Astrocyte of the hippocampus (primary cell): ENCODE data around the gene DNAH10.

Experiments
- DNase-seq: peaks from one replicate; pipeline ENCODE4 v3.0.0; 2011; ENCODE audit warnings: low read depth, low spot score

Gene DNAH10

GRCh38 chr12:123882161-123882705, 120.1 kb downstream of the DNAH10 start:
- no peak for DNase-seq

- DNase-seq = no peak
Observed at GRCh38 chr12:123886258-123886657, 124.2 kb downstream of the DNAH10 start.

- no peak for DNase-seq
Observed at GRCh38 chr12:123886931-123887582, 125.0 kb downstream of the DNAH10 start.

- DNase-seq = no peak
Observed at GRCh38 chr12:123888989-123889388, 126.9 kb downstream of the DNAH10 start.

GRCh38 chr12:123889848-123890535, 127.9 kb downstream of the DNAH10 start:
- no peak for DNase-seq

GRCh38 chr12:123890536-123890902, 128.4 kb downstream of the DNAH10 start:
- DNase-seq = no peak

- DNase-seq = no peak
Observed at GRCh38 chr12:123891011-123891410, 128.9 kb downstream of the DNAH10 start.

GRCh38 chr12:123891516-123892179, 129.5 kb downstream of the DNAH10 start:
- DNase-seq = peak; percentile 17

GRCh38 chr12:123892180-123892559, 130.1 kb downstream of the DNAH10 start:
- no peak for DNase-seq

GRCh38 chr12:123892853-123893252, 130.8 kb downstream of the DNAH10 start:
- no peak for DNase-seq

- DNase-seq = no peak
Observed at GRCh38 chr12:123893276-123893675, 131.2 kb downstream of the DNAH10 start.

- peak; percentile 31 for DNase-seq
Observed at GRCh38 chr12:123894823-123895345, 132.8 kb downstream of the DNAH10 start.

GRCh38 chr12:123895451-123895850, 133.3 kb downstream of the DNAH10 start:
- no peak for DNase-seq

GRCh38 chr12:123896767-123897166, 134.7 kb downstream of the DNAH10 start:
- no peak for DNase-seq

- DNase-seq = peak; percentile 63
Observed at GRCh38 chr12:123897221-123897620, 135.1 kb downstream of the DNAH10 start.

- no peak for DNase-seq
Observed at GRCh38 chr12:123898673-123899072, 136.6 kb downstream of the DNAH10 start.

GRCh38 chr12:123899368-123899767, 137.3 kb downstream of the DNAH10 start:
- DNase-seq = no peak

- DNase-seq = peak; percentile 32
Observed at GRCh38 chr12:123900871-123901376, 138.8 kb downstream of the DNAH10 start.

GRCh38 chr12:123902821-123903220, 140.7 kb downstream of the DNAH10 start:
- no peak for DNase-seq

GRCh38 chr12:123903301-123904065, 141.4 kb downstream of the DNAH10 start:
- no peak for DNase-seq

- peak; percentile 85 for DNase-seq
Observed at GRCh38 chr12:123905319-123905925, 143.3 kb downstream of the DNAH10 start.
